HG03521 (cell line): ENCODE results near the gene REEP6.
"Not testable (repeated sequence)": the region's sequence is repeated elsewhere in the genome, so short reads cannot be mapped to it uniquely, and the experiment has no call there.

ENCODE experiments used
- ATAC-seq: cut with Tn5 transposase; IDR thresholded peaks from one replicate; pipeline ENCODE4 v1.9.1; 2021; ENCODE audit warnings: mild to moderate bottlenecking, moderate library complexity; ENCODE audit not compliant: unreplicated experiment

REEP6 gene

GRCh38 chr19:1505991-1506881, 15.3 kb downstream of the REEP6 start:
- ATAC-seq = no peak

GRCh38 chr19:1507192-1507660, 16.2 kb downstream of the REEP6 start:
- no peak for ATAC-seq

- ATAC-seq = no peak
These were observed 17.0 kb downstream of the REEP6 start for GRCh38 chr19:1507763-1508506.

- ATAC-seq = no peak
These were observed 17.5 kb downstream of the REEP6 start for GRCh38 chr19:1508507-1508856.

DNA sequence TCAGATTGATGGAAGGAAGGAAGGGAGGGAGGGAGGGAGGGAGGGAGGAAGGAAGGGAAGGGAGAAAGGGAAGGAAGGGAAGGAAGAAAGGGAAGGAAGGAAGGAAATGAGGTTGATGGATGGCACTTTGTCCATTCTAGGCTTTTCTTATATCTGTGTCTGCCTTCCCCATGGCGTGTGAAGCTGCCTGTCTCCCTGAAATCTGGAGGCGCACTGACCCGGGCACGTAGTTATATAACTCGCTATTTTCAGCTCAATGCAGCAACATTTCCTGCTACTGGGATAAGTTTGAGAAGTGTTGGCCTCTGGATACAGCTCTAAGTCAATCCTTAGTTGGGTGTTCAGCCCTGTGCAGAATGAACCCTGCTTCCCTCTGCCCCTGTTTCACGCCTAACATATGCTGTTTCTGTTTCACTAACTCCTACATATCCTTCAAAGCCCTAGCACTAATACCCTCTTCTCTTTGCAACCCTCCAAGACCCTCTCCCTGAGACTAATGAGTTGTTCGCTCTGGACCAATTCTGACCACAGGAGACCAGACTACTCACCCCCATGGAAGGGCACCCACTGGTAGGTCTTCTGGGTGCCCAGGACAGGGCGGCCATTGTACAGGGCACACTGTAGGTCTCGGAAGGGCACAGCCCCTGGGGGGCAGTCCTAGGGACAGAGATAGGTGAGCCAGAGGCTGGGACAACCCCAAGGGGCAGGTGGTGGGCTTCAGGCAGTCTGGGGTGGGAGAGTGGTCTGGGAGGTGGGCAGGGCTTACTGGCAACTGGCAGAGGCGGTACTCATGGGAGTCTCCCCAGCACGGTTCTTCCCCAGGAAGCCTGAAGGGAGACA, 18.8 kb downstream of the REEP6 start:
- ATAC-seq = no peak

- no peak for ATAC-seq
These were observed 19.4 kb downstream of the REEP6 start for GRCh38 chr19:1510442-1510806.

DNA sequence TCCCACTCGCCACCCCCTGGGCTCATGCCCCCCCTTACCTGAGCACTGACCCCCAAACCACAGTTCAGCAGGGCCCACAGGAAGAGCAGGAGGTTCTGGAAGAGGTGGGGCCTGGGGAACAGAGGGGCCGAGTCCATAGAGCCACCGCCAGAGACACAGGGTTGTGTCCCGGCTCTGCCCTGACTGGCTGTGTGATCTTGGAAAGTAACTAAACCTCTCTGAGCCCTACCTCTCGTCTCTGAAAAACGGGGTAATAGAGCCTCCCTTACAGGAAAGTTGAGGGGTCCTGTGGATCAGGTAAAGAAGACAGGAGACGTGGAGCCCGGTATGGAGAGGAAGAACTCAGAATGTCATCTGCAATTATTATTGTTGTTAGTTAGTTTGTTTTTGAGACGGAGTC, 19.8 kb downstream of the REEP6 start:
- no peak for ATAC-seq

DNA sequence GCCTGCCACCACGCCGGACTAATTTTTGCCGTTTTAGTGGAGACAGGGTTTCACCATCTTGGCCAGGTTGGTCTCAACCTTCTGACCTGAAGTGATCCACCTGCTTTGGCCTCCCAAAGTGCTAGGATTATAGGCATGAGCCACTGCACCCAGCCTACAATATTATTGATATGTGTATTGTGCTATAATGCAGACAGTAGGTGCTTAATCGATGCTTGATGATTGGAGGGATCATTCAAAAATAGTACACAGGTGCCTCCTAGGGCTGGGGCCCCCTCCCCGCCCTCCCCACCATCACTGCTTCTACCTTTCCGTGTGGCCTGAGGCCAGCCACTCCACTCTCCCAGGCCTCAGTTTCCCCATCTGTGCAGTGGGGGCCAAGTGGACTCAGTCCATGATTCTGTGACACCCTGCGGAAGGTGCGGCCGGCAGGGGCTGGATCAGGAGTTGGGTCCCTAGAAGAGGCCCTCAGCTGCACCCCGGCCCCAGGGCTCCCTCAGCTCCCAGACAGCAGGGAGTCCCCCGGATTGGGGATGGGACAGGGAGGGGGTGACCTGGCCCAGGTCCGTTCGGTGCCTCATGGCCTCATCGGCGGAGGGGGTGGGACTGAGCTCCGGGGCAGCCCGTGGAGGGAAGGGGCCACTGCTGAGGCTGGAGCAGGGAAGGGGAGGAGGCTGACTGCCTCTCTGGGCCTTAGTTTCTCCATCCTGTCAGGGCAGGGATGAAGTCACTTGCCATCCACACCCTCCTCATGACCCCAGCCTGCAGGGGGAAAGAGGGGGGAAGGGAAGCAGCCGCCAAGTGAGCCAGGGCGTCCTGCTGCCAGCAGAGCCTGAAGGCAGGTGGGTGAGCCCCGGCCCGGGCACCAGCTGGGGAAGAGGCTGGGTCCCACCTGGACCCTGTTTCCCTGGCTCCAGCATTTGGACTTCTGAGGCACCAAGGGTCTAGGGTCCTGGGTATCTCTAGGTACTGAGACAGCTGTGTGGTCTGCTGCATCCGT, 20.6 kb downstream of the REEP6 start:
- no peak for ATAC-seq

DNA sequence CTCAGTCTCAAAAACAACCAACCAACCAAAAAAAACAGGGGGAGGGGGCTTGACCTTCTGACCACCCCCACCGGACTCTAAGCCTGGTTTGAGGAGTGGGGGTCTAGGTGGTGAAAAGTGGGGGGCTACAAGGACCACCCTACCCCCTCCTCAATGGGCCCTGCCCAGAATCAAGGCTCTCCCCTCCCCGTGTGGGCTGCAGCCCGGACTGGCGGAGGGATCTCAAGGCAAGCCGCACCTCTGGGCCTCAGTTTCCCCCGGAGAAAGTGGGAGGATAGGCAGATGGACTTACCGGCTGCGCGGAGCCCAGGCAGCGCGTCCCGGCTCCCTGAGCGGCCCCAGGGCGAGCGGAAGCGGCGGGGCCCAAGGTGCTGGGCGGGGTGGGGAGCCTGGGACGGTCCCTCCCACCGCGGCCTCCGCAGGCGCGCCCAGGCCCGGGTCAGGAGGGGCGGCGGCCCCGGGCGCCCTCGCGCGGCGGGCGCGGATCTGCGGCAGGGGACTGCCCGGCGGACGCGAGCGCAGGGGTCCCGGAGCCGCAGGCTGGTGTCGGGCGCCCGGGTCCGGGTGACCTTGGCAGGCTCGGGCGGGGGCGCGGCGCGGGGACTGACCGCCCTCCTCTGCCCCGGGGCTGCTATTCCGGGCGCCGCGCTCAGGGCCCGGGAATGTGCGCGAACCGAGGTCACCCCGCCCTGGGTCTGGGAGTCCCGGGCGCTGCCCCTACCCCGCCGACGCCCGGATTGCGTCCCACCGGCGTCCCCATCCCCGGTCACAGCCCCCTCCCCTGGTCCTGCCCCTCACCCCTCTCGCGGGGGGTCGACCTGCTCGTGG, 21.9 kb downstream of the REEP6 start, which contains the start of gene ADAMTSL5:
Gene ADAMTSL5 (minus strand): TSS at position 349 of the 828 bp plus-strand sequence. CDS start 2,076 bp downstream, outside the sequence.
- ATAC-seq = no peak

DNA sequence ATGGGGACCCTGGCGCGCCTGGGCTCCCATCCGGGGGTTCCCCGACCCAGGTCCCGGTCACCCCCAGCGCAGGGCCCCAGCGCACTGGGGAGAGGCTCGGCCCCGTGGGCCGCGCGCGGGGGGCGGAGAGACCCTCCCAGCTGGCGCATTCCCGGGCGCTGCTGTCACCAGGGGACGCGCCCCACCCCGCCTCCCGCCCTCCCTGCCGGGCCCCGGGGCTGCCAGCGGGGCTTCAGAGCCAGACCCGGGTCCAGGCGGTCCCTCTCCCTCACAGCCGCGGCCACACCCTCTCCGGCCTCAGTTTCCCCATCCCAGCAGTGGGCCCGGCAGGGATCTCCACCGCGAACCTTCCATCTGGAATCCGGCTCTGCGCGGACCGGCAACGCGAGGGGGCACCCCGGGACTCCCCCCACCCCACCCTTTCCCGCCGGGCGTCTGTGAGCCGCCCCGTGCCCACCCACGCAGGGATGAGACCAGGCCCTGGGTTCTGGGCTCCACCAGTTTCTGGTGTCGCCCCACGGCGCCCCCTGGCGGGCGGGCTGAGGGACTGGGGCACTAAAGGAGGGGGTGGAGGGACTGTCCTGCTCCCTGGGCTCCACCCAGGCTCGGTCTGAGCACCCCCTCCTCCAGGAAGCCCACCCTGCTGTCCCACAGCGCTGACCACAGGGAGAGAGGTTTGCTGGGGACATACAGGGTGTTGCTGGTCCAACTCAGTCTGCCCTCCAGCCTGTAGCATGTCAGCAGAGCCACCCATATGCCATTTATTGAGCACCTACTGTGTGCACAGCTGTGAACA, 22.7 kb downstream of the REEP6 start:
- ATAC-seq = no peak

- no peak for ATAC-seq
These were observed 23.3 kb downstream of the REEP6 start for GRCh38 chr19:1514295-1514661.

GRCh38 chr19:1514986-1515721, 24.2 kb downstream of the REEP6 start:
- no peak for ATAC-seq

DNA sequence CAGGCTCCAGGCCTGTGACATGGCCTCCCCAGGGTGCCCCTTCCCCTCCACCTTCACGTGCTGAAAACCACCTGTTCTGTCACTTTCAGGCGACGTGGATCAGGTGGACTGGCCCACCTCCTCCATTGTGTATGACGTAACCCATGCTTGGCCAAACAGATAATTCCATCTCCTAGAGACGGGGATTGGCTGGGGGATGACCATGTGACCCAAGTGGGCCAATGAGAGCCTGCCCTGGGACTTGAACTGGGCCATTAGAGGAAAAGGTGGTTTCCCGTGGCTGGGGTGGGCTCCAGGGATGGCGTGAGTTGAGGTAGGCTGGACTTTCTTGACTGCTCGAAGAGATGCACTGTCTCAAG, 25.4 kb downstream of the REEP6 start:
- no peak for ATAC-seq

DNA sequence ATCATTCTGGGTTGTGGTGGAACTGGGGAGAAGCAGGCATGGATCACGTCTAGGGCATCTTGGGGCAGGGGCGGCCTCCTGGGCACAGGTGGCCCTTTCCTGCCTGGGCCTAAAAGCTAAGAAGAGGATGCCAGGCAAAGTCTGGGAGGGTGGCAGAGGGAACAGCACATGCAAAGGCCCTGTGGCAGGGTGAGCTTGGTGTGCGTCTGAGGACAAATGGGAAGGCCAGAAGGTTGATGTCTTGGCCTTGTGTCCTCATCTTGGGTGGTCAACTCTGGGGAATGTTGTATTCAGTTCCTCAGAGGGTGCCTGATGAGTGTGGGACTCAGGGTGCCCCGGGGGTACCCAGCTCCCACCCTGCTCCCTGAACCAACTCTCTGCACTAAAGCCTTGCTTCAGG, 27.5 kb downstream of the REEP6 start:
- no peak for ATAC-seq

DNA sequence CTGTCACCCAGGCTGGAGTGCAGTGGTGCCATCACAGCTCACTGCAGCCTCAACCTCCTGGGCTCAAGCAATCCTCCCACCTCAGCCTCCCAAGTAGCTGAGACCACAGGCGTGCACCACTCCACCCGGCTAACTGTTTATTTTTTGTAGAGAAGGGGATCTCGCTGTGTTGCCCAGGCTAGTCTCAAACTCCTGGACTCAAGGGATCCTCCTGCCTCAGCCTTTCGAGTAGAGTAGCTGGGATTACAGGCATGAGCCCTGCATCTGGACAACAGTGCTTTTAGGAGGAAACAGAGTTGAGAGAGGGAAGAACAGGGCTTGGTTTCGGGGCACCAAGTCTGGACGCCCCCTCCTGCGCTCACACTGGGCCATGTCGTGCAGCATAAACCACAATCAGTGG, 28.8 kb downstream of the REEP6 start:
- ATAC-seq = not testable (repeated sequence)

DNA sequence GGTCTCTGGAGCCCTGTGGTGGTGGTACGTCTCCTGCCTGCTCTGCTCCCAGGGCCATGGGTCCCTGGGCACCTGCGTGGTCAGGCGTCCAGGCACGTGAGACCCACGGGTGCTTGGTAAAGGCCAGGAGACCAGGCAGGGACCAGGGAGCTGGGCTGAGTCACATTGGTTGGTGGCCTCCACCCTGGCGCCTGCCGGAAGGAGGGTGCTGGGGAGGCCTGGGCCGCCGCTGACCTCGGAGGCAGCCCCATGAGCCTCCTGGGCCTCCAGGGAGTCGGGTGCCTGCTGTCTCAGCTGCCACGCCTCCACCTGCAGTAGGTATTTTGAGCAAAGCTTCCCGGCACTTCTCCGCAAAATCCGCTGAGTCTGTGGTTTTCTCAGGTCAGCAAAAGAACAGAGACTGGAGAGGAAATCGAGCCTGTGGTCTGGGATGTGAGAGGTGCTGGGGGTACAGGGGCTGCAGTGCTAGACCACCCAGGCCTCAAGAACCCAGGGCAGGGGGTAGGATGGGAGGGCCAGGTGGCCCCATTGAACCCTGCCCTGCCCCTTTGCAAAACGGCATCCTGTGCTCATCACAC, 29.3 kb downstream of the REEP6 start:
- no peak for ATAC-seq

GRCh38 chr19:1521636-1522035, 30.7 kb downstream of the REEP6 start:
- ATAC-seq = no peak
